Smooth muscle cell of the brain vasculature (primary cell): ENCODE measurements around the gene TMEM190.

Source experiments
- DNase-seq: peaks from one replicate; pipeline ENCODE4 v3.0.0-alpha.2; 2012; ENCODE audit warnings: low read depth, low spot score

The TMEM190 gene

GRCh38 chr19:55352040-55352439, 24.6 kb upstream of the TMEM190 start:
- no peak for DNase-seq

GRCh38 chr19:55352549-55353145, 24.0 kb upstream of the TMEM190 start:
- DNase-seq: no peak

- DNase-seq: no peak
Measured at GRCh38 chr19:55353356-55353802, 23.2 kb upstream of the TMEM190 start.

DNA sequence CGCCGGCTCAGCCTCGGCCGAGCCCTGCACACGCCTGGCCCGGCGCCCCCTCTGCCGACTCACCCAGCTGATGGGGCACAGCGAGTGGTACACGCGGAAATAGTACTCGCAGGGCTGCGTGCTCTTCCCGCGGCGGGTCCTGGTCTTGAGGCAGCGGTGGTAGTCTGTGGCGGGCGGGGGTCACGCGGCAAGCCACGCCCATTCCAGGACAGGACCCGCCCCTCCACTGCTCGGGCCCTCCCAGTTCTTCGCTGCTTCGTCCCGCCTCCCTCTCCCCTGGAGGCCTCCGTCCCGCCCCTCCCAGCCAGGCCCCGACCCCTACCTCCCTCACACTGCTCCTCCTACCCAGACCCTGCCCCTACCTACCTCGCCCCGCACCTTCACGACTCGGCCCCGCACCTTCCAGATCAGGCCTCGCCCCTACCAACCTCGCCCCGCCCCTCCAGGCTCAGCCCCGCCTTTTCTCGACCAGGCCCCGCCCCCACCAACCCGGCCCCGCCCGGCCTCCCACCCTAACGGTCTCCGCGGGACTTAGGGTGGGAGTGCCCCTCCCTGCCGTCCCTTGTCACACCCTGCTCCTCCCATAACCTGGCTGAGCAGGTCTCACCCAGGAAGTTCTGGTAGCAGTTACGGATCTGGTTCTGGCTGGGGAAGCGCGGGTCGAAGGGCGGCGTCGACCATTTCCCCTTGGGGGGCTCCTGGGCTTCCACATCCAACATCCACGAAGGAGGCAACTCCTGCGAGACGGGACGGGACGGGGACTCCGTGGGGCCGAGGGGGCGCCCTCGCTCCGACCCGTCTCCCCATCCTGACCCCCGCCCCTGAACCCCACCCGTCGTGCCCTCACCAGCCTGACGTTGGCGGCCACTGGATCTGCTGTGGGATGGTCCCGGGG, 22.6 kb upstream of the TMEM190 start:
- DNase-seq: no peak

GRCh38 chr19:55354698-55355212, 21.9 kb upstream of the TMEM190 start, which contains the start of gene COX6B2:
COX6B2 (minus strand) TSS chr19:55354719; CDS start chr19:55354521, 198 bp downstream.
- DNase-seq: no peak

DNA sequence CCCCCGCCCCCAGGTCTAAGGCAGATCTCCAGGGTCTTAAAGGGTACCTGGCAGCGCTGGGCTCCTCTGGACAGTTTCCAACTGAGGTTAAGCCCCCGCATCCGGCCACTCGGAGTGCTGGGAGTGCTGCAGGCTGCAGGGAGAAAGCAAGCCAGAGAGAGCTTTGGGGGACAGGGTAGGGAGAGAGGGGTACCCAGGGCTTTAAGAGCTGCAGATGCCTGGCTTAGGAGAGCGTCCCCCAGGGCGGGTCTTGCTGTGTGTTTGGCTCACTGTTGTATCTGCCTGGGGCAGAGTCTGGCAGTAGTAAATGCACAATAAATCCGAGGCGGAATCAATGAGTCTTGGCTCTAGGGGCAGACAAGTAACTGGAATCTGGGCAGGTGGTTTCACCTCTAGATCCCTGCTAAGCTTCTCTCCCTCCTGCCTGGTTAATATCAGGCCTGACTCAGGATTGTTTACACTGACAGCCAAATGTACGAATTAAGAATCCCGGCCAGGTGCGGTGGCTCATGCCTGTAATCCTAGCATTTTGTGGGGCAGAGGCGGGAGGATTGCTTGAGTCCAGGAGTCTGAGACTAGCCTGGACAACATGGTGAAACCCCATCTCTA, 21.3 kb upstream of the TMEM190 start:
- DNase-seq: no peak

- no peak for DNase-seq
Measured at GRCh38 chr19:55358493-55358892, 18.1 kb upstream of the TMEM190 start.

DNA sequence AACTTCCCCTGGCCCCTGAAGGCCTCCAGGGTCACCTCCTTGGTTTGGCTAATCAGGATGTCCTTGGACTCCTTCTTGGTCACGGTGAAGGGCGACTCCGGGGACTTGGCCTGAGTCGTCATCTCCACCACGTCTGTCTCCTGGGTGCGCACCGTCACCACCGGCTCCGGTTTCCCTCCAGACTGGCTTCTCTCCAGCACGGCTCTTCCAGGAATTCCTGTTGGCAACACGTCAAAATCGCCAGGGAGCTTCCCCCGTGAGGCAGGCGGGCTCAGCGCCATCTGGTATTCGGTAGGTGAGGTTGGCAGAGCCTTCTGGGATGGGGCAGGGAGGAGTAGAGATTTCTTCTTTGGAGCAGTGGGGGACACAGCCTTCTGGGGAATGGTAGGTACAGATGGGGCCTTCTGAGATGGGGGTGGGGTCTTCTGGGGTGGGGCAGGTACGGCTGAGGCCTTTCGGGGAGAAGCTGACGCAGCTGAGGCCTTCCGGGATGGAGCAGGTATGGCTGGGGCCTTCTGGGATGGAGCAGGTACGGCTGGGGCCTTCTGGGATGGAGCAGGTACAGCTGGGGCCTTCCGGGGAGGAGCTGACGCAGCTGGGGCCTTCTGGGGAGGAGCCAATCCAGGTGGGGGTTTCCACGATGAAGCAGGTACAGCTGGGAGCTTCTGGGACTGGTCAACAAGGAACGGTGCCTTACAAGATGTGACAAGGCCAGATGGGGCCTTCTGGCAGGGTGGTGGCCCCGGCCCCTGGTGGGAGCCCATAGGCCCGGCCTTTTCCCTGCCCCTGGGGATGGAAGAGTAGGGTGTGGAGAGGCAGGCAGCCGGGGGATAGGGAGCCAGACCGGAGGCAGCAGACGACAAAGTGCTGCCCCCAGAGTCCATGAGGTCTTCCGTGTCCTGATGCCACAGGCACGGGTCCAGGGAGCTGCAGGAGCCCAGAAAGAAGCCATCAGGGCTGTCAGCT, 17.4 kb upstream of the TMEM190 start:
- DNase-seq: no peak

GRCh38 chr19:55360902-55361301, 15.7 kb upstream of the TMEM190 start:
- DNase-seq: no peak

DNA sequence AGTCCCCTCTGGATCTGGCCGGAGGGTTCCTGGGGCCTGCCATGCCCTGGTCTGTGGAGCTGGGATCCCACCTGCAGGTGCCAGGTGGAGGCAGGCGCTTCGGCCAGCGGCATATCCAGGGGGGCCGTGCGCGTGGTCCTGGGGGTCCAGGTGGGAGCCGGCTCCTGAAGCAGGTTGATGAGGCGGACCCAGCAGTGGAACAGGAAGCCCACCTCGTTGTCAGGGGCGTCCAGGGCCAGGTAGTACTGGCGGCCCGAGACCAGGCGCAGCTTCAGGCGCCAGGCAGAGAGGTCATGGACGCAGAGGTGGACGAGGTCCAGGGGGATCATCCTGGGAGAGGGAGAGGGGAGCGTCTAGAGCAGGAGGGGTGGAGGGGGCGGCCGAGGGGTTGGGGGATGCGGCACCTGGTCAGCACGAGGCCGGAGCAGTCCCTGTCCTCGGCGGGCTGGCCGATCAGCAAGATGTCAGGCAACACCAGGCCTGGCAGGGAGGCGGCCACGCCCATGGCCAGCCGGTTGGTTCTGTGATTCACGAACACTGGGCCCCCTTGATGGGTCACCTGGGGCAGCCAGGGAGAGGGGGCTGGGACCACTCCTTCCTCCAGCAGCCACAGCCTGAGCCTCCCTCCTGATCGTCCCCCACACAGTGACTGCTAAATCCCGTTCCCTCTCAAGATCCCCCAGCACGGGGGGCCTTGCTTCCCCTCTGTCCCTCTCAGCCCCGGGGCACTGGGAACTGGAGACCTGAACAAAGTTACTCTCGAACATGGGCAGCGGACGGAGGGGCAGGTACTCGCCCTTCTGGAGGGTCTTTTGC, 14.2 kb upstream of the TMEM190 start:
- no peak for DNase-seq

- DNase-seq: no peak
Measured at GRCh38 chr19:55362990-55363716, 13.5 kb upstream of the TMEM190 start, which contains the start of gene GARIN5B. GARIN5B (minus strand) TSS chr19:55363260; CDS start chr19:55363066, 194 bp downstream.

DNA sequence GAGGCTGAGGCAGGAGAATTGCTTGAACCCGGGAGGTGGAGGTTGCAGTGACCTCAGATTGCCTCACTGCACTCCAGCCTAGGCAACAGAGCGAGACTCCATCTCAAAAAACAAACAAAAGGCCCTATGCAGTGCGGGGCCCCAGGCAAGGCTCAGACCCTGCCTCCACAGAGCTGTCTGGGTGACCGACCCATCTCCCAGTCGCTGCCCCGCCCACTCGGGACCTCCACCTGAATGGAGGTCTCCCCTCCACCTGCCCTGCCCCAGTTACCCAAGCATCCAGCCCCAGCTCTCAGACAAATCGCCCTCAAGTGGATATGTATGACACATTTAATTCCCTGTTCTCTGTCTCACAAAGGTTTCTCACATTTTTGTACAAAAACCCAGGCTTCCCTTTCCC, 11.4 kb upstream of the TMEM190 start:
- DNase-seq: no peak

GRCh38 chr19:55365964-55366363, 10.7 kb upstream of the TMEM190 start:
- no peak for DNase-seq

GRCh38 chr19:55366790-55367189, 9.8 kb upstream of the TMEM190 start:
- no peak for DNase-seq

GRCh38 chr19:55368106-55368505, 8.5 kb upstream of the TMEM190 start:
- no peak for DNase-seq

DNA sequence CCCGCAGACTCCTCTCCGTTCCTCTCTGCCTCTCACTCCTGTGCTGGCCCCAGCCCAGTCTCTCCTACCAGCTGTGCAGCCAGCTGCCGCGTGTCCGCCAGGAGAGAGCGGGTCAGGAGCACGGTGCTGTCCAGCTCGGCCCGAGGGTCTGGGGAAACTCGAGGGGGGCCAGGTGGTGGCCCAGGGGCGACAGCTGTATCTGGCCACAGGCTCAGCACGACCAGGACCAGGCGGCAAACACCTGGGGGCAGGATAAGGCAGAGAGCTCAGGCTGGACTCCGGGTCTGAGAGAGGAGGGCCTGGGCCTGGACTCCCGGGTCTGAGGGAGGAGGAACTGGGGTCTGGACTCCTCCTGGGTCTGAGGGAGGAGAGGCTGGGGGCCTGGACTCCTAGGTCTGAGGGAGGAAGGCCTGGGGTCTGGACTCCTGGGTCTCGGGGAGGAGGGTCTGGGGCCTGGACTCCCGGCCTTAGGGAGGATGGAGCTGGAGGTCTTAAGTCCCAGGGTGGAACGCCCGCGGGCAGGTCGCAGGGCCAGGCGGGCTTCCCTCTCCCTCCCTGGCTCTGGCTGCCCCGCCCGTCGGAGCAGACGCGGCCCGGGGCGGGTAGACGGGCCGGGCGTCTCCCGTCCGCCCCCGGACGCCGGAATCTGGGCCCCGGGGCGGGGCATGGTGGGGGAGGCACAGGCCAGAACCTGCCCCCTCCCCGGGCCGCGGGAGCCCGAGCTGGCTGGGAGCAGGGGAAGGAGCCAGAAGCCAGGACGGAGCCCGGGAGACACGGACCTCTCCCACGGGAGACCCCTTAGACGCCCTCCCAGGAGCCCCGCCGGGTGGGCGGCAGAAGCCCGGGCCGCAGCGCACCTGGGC, 7.7 kb upstream of the TMEM190 start:
- DNase-seq: no peak

- no peak for DNase-seq
Measured at GRCh38 chr19:55369653-55370304, 6.8 kb upstream of the TMEM190 start.
